ENCODE measurements around the gene KCTD20. TPM values are rescaled to one million over a fixed set of nuclear protein-coding genes. Genes with fewer than 3 reads are reported as not detected.

The KCTD20 gene
- total and polyA plus RNA-seq, 8 donors, result 8.8 to 21.7 (median 10.1) TPM

DNA sequence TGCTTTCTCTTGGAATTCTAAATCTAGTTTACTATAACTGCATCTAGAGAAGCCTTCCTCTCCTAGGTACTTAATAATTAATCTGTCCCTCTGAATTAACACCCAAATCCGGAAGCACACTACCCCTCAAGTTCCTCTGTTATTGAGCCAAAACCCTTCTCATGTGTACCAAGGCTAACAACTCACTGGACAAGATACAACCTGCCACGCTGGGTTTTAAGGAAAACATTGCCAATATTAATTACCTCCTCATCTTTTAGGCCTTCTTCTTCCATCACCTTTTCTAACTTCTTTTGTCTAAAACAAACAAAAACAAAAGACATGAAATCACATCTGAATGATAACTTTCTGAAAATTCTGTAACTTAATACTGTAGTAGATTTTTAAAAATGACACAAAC is 82.5 kb downstream of the KCTD20 start:
- FAIRE-seq (no peak), ATAC-seq (no peak)
- peaks cover 0 to 7% (median 0%) of the 10 kb centered on the region in 3 donors for H3K4me1 ChIP-seq

DNA sequence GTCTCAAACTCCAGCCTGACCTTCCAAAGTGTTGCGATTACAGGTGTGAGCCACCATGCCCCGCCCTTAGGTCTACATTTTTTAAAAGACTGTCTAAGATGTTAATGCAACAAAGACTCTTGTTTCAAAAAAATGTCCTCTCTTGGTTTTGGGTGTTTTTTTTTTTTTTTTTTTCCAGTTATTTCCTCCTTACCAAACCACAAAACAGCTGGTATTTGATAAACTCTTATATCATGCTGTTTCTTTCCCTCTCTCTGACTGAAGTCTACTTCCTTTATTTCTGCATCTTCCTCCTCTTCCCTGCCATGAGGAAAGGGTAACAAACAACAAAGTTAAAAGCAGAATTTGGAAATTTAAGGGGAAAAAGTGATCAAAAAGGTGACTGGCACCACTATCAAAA is 83.3 kb downstream of the KCTD20 start:
- ATAC-seq, result no peak
- no peak for FAIRE-seq
- Histone ChIP-seq H3K9me3 (no peaks in the 10 kb centered on the region), H3K4me3 (no peak overlapping the region), H3K27me3 (no peaks in the 10 kb centered on the region), H3K36me3 (peaks cover 0 to 4% (median 2%) of the 10 kb centered on the region in 3 donors), H3K27ac (no peak overlapping the region), H3K4me1 (peaks cover 0 to 7% (median 0%) of the 10 kb centered on the region in 3 donors)
- TF ChIP-seq, protein P1, sequence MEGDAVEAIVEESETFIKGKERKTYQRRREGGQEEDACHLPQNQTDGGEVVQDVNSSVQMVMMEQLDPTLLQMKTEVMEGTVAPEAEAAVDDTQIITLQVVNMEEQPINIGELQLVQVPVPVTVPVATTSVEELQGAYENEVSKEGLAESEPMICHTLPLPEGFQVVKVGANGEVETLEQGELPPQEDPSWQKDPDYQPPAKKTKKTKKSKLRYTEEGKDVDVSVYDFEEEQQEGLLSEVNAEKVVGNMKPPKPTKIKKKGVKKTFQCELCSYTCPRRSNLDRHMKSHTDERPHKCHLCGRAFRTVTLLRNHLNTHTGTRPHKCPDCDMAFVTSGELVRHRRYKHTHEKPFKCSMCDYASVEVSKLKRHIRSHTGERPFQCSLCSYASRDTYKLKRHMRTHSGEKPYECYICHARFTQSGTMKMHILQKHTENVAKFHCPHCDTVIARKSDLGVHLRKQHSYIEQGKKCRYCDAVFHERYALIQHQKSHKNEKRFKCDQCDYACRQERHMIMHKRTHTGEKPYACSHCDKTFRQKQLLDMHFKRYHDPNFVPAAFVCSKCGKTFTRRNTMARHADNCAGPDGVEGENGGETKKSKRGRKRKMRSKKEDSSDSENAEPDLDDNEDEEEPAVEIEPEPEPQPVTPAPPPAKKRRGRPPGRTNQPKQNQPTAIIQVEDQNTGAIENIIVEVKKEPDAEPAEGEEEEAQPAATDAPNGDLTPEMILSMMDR (IDR thresholded peaks at IDR 0.05), result no peak
- intact Hi-C loops (cut with DNase I), result no loop called here
- WGBS, 2 donors, result 94 to 100% methylated on average over 2 of the region's 2 CpGs
- DNase-seq, result no peak

More for the DNA sequence above, 82.5 kb downstream of the KCTD20 start:
- TF ChIP-seq, protein P1 (IDR thresholded peaks at IDR 0.05), result no peak
- intact Hi-C loops (cut with DNase I), result no loop called here
- no peak overlapping the region for H3K4me3 ChIP-seq
- no peaks in the 10 kb centered on the region for H3K9me3 ChIP-seq
- WGBS, 2 donors, result 52 to 77% methylated on average over 2 of the region's 2 CpGs
- no peaks in the 10 kb centered on the region for H3K27me3 ChIP-seq
- no peak for DNase-seq
- H3K27ac ChIP-seq, result no peak overlapping the region
- peaks cover 2 to 9% (median 3%) of the 10 kb centered on the region in 3 donors for H3K36me3 ChIP-seq

- Histone ChIP-seq H3K9me3 (no peaks in the 10 kb centered on the region), H3K27ac (no peak overlapping the region), H3K36me3 (peaks cover 0 to 3% (median 0%) of the 10 kb centered on the region in 3 donors), H3K27me3 (no peaks in the 10 kb centered on the region), H3K4me3 (no peak overlapping the region), H3K4me1 (no peaks in the 10 kb centered on the region)
- intact Hi-C loops (cut with DNase I), result no loop called here
- WGBS, 2 donors, result 41 to 48% methylated on average over 1 of the region's 1 CpG
- DNase-seq, result no peak
- FAIRE-seq, result no peak
- TF ChIP-seq, protein P1 (IDR thresholded peaks at IDR 0.05), result no peak
- no peak for ATAC-seq
Measured at GRCh38 chr6:36533321-36533720, 90.5 kb downstream of the KCTD20 start.

DNA sequence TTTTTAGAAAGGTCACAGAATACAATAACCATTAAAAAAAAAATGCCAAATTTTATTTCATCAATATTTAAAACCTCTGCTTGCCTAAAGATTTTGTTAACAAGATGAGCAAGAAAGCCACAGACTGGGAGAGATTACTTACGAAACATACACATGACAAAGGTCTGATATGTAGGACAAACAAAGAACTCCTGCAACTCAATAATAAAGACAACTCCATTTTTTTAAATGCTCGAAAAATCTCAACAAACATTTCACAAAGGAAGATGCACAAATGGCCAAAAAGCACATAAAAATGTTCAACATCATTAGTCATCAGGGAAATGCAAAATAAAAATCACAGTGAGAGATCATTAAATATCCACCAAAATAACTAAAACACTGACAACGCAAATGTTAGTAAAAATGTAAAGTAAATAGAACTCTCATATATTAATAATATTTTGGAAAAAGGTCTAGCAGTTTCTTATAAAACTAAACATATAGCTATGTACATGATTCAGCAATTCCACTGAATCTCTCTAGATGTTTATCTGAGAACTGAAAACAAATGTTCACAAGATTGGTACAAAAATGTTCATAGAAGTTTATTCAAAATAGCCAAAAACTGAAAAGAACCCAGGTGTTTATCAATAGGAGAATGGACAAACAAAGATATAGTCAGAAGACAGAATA is 94.2 kb downstream of the KCTD20 start:
- no peak for ATAC-seq
- FAIRE-seq, result no peak
- 86 to 91% methylated on average over 3 of the region's 3 CpGs for WGBS, 2 donors

More for the DNA sequence above, 94.2 kb downstream of the KCTD20 start:
- Histone ChIP-seq H3K36me3 (peaks cover 0 to 9% (median 0%) of the 10 kb centered on the region in 3 donors), H3K27ac (no peak overlapping the region), H3K4me3 (no peak overlapping the region), H3K9me3 (no peaks in the 10 kb centered on the region), H3K4me1 (no peaks in the 10 kb centered on the region), H3K27me3 (no peaks in the 10 kb centered on the region)
- intact Hi-C loops (cut with DNase I), result no loop called here
- TF ChIP-seq, protein P1 (IDR thresholded peaks at IDR 0.05), result no peak
- no peak for DNase-seq
